GM13977 (cell line): ENCODE data around the gene CDC123.

ENCODE experiments used
- DNase-seq: peaks from one replicate; pipeline ENCODE4 v3.0.0; 2012; ENCODE audit warnings: low spot score
- in situ Hi-C: fragments of 300-500 bp; cut with MboI; formaldehyde crosslinking; loops from one replicate; pipeline ENCODE4 v1.12.0; 2022; ENCODE audit warnings: low sequenced_read_pairs, low pct_unique_long_range_greater_than_20kb, mixed read lengths, inconsistent platforms; ENCODE audit not compliant: unreplicated experiment
- TF ChIP-seq, protein P1 (sequence below): IDR thresholded peaks from 2 replicates; pipeline ENCODE4 v1.5.1; 2012; ENCODE audit warnings: mild to moderate bottlenecking, control low read depth; ENCODE audit not compliant: insufficient read depth; ENCODE audit errors: extremely low read depth, missing control alignments

CDC123 gene

DNA sequence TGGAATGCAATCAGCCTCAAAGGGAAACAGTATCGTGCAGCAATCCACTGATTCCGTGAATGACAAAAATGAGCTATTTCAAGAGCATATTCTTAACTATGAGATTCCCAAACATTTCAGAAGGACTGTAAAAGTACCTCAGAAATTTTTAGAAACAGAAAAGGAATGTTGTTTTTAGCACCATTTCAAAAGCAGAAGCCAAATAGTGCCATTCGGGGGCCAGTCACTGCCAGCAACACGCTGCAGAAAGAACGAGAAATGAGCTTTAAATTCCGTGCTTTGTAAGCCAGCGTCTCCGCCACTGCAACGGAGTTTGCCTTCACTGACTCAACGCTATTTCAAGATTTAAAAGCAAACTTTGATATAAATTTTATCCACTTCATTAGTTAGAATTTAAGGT is 6.6 kb upstream of the CDC123 start:
- no peak for DNase-seq
- in situ Hi-C loops, result no loop called here
- TF ChIP-seq, protein P1, sequence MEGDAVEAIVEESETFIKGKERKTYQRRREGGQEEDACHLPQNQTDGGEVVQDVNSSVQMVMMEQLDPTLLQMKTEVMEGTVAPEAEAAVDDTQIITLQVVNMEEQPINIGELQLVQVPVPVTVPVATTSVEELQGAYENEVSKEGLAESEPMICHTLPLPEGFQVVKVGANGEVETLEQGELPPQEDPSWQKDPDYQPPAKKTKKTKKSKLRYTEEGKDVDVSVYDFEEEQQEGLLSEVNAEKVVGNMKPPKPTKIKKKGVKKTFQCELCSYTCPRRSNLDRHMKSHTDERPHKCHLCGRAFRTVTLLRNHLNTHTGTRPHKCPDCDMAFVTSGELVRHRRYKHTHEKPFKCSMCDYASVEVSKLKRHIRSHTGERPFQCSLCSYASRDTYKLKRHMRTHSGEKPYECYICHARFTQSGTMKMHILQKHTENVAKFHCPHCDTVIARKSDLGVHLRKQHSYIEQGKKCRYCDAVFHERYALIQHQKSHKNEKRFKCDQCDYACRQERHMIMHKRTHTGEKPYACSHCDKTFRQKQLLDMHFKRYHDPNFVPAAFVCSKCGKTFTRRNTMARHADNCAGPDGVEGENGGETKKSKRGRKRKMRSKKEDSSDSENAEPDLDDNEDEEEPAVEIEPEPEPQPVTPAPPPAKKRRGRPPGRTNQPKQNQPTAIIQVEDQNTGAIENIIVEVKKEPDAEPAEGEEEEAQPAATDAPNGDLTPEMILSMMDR, result no peak

DNA sequence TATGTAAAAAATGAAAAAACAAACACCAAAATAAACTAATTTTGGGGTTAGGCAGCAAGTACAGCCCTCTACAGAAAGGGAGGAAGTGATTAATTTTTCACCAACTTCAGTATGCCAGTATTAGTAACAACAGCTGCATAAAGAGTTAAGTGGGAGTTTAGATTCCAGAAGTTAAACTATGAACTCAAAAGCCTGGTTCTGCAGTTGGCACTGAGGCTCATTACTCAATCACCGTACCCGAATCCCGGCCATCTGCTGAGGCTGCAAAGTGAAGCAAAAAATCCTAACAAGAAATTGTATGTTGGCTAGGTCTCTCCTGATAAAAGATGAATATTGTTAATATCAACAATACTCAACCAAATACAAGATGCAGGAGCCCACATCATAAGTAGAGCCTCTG is 4.3 kb upstream of the CDC123 start:
- DNase-seq, result no peak
- in situ Hi-C loops, result no loop called here
- TF ChIP-seq, protein P1, result no peak

DNA sequence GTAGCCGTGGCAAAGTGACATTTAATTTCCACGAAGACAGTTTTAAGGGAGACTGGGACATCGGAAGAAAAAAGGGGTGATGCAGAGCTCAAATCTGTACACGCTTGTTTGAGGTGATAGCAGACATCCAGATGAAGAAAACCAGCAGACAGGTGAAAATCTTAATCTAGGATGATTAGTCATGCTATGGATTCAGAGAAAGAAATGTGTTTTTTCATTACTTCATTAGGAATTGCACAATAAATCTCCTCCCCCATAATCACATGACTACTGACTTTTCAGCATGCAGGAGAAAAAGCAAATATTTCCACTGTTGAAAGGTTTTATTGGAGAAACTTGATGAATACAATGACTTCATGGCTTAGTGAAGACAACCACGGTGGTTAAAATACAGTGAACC is 2.8 kb upstream of the CDC123 start:
- TF ChIP-seq, protein P1, result no peak
- DNase-seq, result no peak

DNA sequence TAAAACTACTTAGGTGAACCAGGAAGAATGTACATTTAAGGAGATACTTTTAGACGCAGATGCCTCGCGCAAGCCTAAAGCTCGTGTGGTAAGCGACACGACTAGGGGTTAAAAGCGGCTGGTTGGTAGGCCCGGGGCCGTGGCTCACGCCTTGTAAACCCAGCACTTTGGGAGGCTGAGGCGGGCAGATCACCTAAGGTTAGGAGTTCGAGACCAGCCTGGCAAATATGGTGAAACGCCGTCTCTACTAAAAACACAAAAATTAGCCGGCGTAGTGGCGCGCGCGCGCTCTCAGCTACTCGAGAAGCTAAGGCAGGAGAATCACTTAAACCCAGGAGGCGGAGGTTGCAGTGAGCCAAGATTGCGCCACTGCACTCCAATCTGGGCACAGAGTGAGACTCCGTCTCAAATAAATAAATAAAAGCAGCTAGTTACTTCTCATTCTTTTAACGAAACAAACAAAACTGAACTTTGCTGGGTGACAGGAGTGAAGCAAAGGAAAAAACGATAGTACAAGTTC is 1.2 kb upstream of the CDC123 start:
- in situ Hi-C loops, result no loop called here
- TF ChIP-seq, protein P1, result no peak
- no peak for DNase-seq

More for the DNA sequence above, 2.8 kb upstream of the CDC123 start:
- in situ Hi-C loops, result no loop called here

DNA sequence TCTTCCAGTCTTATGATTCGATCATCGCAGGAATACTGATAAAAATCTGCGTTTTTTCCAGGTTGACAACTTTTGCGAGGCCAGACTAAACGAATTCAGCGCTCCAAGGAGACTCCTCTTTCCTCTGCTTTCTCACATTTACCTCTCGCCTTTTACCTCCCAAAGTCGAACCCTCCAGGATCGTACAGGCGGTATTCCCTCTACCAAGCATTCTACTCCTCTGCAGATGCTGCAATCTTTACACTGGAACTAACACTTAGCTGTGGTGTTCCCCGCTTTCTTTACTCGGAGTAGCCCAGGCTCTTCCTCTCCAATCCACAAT is 746 bp upstream of the CDC123 start:
- in situ Hi-C loops, result no loop called here
- no peak for DNase-seq
- TF ChIP-seq, protein P1, result no peak

DNA sequence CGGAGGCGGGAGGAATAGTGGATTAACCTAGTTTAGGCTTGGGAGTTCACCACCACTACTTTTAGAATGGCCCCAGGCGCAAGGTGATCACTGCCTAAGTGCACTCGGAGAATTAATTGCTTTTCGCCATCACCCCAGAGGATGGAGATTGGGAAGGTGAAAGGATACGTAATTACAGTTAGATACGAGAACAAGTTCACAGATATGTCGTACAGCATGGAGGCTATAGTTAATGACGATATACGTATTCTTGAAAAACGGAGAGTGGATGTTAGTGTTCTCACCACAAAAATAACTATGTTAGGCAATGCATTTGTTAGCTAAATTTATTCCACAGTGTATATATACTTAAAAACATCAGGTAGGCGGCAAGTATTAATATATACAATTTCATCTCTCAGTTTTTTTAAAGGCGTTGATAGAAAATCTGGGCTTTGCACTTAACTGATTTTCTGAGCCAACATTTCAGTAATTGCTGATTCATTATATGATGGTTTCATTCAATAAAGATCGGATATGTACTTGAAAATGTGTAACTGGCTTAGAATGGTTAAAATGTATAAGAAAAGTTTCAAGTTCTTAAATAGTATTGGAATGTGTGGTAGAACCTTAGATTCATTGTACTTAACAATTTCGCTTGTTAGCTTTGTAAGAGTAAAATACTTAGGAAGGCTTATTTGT is 683 bp downstream of the CDC123 start:
- DNase-seq, result no peak
- in situ Hi-C loops, result no loop called here

More for the DNA sequence above, 683 bp downstream of the CDC123 start:
- TF ChIP-seq, protein P1, result no peak
